Measurements from ENCODE around the gene FHOD1.
A peak's percentile ranks its signal among the peaks of the same experiment; 100 is the strongest.

Gene FHOD1

GRCh38 chr16:67188798-67189197 is 58.5 kb downstream of the FHOD1 start:
- no peak for DNase-seq

GRCh38 chr16:67188323-67188722 is 59.0 kb downstream of the FHOD1 start:
- DNase-seq = no peak

- DNase-seq = no peak
These were observed 59.9 kb downstream of the FHOD1 start for GRCh38 chr16:67187175-67187890.

- no peak for DNase-seq
These were observed 60.7 kb downstream of the FHOD1 start for GRCh38 chr16:67186550-67186950.

- DNase-seq = no peak
These were observed 61.6 kb downstream of the FHOD1 start for GRCh38 chr16:67185651-67186134.

- peak; percentile 94 for DNase-seq
These were observed 62.2 kb downstream of the FHOD1 start for GRCh38 chr16:67184995-67185650.

- no peak for DNase-seq
These were observed 62.8 kb downstream of the FHOD1 start for GRCh38 chr16:67184453-67184994.

GRCh38 chr16:67183627-67184452 is 63.4 kb downstream of the FHOD1 start, which contains the start of gene MATCAP1:
MATCAP1 (minus strand) TSS chr16:67183963; CDS start chr16:67180610, 3,353 bp downstream.
- peak; percentile 97 for DNase-seq

- DNase-seq = no peak
These were observed 64.0 kb downstream of the FHOD1 start for GRCh38 chr16:67183284-67183626.

- DNase-seq = no peak
These were observed 65.0 kb downstream of the FHOD1 start for GRCh38 chr16:67182288-67182687.

- DNase-seq = no peak
These were observed 65.9 kb downstream of the FHOD1 start for GRCh38 chr16:67181346-67181745.

GRCh38 chr16:67180166-67180565 is 67.1 kb downstream of the FHOD1 start:
- no peak for DNase-seq

- DNase-seq = no peak
These were observed 67.7 kb downstream of the FHOD1 start for GRCh38 chr16:67179421-67180080.
